Panc1 (cell line): Measurements from ENCODE around the gene HSD17B14. TPM values are rescaled to one million over a fixed set of nuclear protein-coding genes. Genes with fewer than 3 reads are reported as not detected.

Experiments
- ATAC-seq: fragments of 200-7000 bp; cut with Tn5 transposase; 2 replicates; pipeline ENCODE4 v1.9.1; 2020; ENCODE audit warnings: mild to moderate bottlenecking, moderate library complexity
- BruUV-seq: library from RNA; stranded (reverse); fragments of 400-500 nt; replicated peaks from 2 replicates; lab custom pipeline; 2021; lab: Mats Ljungman, UMichigan
- CTCF ChIA-PET: fragments of 300-600 bp; sonication (Branson Sonifier 250); formaldehyde crosslinking; loops from one replicate; lab custom pipeline; 2022; ENCODE audit warnings: antibody characterized with exemption; lab: Charles Lee
- POLR2A ChIA-PET: fragments of 300-600 bp; sonication (Branson Sonifier 250); formaldehyde crosslinking; loops from one replicate; lab custom pipeline; 2022; ENCODE audit warnings: antibody characterized with exemption; lab: Charles Lee
- DNase-seq: peaks from one replicate; pipeline ENCODE4 v3.0.0-alpha.2; 2010; ENCODE audit warnings: low read depth, low spot score
- H3K27ac ChIP-seq: 2 replicates; pipeline ENCODE4 v1.5.1; 2011; ENCODE audit warnings: mild to moderate bottlenecking, low read length, inconsistent platforms
- H3K27me3 ChIP-seq: fragments of 200-500 bp; sonication (Bioruptor generic); 2 replicates; pipeline ENCODE4 v1.6.0; 2014; ENCODE audit warnings: low read length, inconsistent platforms; ENCODE audit not compliant: control insufficient read depth, insufficient read depth
- H3K36me3 ChIP-seq: fragments of 200-500 bp; sonication (Bioruptor generic); 2 replicates; pipeline ENCODE4 v1.5.1; 2014; ENCODE audit warnings: inconsistent platforms, mild to moderate bottlenecking, low read length, moderate library complexity; ENCODE audit not compliant: control insufficient read depth, insufficient read depth
- H3K4me1 ChIP-seq: 2 replicates; pipeline ENCODE4 v1.5.1; 2011; ENCODE audit warnings: inconsistent platforms, mild to moderate bottlenecking, low read length, moderate library complexity; ENCODE audit not compliant: control insufficient read depth, insufficient read depth
- H3K4me3 ChIP-seq, 2 experiments: 2 replicates each; pipeline ENCODE4 v1.5.1; 2011 to 2012; ENCODE audit warnings: low read depth in 2 of 2, low read length in 2 of 2, mild to moderate bottlenecking in 2 of 2, inconsistent platforms in 1 of 2, moderate library complexity in 1 of 2
- H3K9me3 ChIP-seq: fragments of 200-500 bp; sonication (Bioruptor generic); 2 replicates; pipeline ENCODE4 v1.5.1; 2014; ENCODE audit warnings: low read depth, mild to moderate bottlenecking, inconsistent platforms, low read length, moderate library complexity; ENCODE audit not compliant: control insufficient read depth, insufficient read depth
- CTCF ChIP-seq: fragments of 450-650 bp; IDR thresholded peaks from 2 replicates; pipeline ENCODE4 v1.5.1; 2017; ENCODE audit warnings: mild to moderate bottlenecking
- POLR2AphosphoS5 ChIP-seq: IDR thresholded peaks from 2 replicates; pipeline ENCODE4 v1.6.1; 2012; ENCODE audit warnings: mild to moderate bottlenecking, low read depth, low read length, moderate library complexity
- REST ChIP-seq, 2 experiments: IDR thresholded peaks; 2 replicates each; pipeline ENCODE4 v1.6.1; 2011 to 2012; ENCODE audit warnings: low read depth in 2 of 2, control low read depth in 1 of 2, low read length in 1 of 2, mild to moderate bottlenecking in 1 of 2, moderate library complexity in 1 of 2; ENCODE audit not compliant: insufficient read depth in 1 of 2
- SIN3A ChIP-seq: IDR thresholded peaks from 2 replicates; pipeline ENCODE4 v1.6.1; 2012; ENCODE audit warnings: low read depth, mild to moderate bottlenecking, low read length, moderate library complexity, borderline replicate concordance; ENCODE audit not compliant: insufficient read depth
- TCF7L2 ChIP-seq: IDR thresholded peaks from 2 replicates; pipeline ENCODE4 v1.6.1; 2011; ENCODE audit warnings: mild to moderate bottlenecking, low read depth, low read length, inconsistent platforms
- in situ Hi-C: cut with HindIII; loops from 2 replicates; pipeline ENCODE4 v1.10.0; 2016; ENCODE audit warnings: low sequenced_read_pairs, low pct_unique_long_range_greater_than_20kb
- intact Hi-C: fragments of 100-400 bp; cut with micrococcal nuclease; formaldehyde crosslinking; loops from one replicate; pipeline ENCODE4 v1.10.0; 2022; ENCODE audit not compliant: unreplicated experiment
- total RNA-seq: library from RNA; stranded (reverse); gene quantifications from one replicate; pipeline ENCODE4 v1.2.1, GENCODE V29; 2021; ENCODE audit not compliant: unreplicated experiment

HSD17B14 gene
- total RNA-seq, 1 experiment from 2014 or later: 20.8 TPM

GRCh38 chr19:48830965-48831364 is 5.3 kb downstream of the HSD17B14 start:
- no TSS peak for BruUV-seq
- Histone ChIP-seq H3K36me3 (no peaks in the 10 kb centered on the region), H3K9me3 (no peaks in the 10 kb centered on the region), H3K27ac (no peak overlapping the region), H3K4me1 (no peaks in the 10 kb centered on the region), H3K4me3 (no peak overlapping the region), H3K27me3 (no peaks in the 10 kb centered on the region)
- intact Hi-C loops: no loop called here
- TF ChIP-seq CTCF: no peak
- no peak for TF ChIP-seq POLR2AphosphoS5
- no peak for TF ChIP-seq REST (IDR thresholded peaks at IDR 0.05; ENCODE audit: insufficient read depth in 1 of 2, low read depth in 2 of 2, low read length in 1 of 2)
- no peak for TF ChIP-seq TCF7L2
- in situ Hi-C loops: no loop called here
- CTCF ChIA-PET: no interaction called here
- ATAC-seq (no peak), DNase-seq (no peak)
- POLR2A ChIA-PET: no interaction called here

GRCh38 chr19:48830088-48830487 is 6.2 kb downstream of the HSD17B14 start:
- Histone ChIP-seq H3K36me3 (no peaks in the 10 kb centered on the region), H3K9me3 (no peaks in the 10 kb centered on the region), H3K27ac (no peak overlapping the region), H3K27me3 (no peaks in the 10 kb centered on the region), H3K4me1 (no peaks in the 10 kb centered on the region), H3K4me3 (no peak overlapping the region)
- intact Hi-C loops (no loop called here), in situ Hi-C loops (no loop called here)
- ChIA-PET CTCF (interaction anchor here (0.7 kb wide), 1 partner anchor 169 kb away, joined by 10 read pairs; no protein-coding TSS in a partner anchor), POLR2A (no interaction called here)
- ATAC-seq: no peak
- TF ChIP-seq REST (IDR thresholded peaks at IDR 0.05; ENCODE audit: insufficient read depth in 1 of 2, low read depth in 2 of 2, low read length in 1 of 2): no peak
- no peak for TF ChIP-seq TCF7L2
- TF ChIP-seq SIN3A: no peak
- TF ChIP-seq POLR2AphosphoS5: no peak
- TF ChIP-seq CTCF: no peak
- BruUV-seq: no TSS peak
- no peak for DNase-seq
